Measurements from ENCODE around the gene CD68.

CD68 gene

GRCh38 chr17:7559320-7560171, 19.9 kb upstream of the CD68 start:
- no peak for DNase-seq

GRCh38 chr17:7560172-7561027, 19.0 kb upstream of the CD68 start:
- no peak for DNase-seq

DNA sequence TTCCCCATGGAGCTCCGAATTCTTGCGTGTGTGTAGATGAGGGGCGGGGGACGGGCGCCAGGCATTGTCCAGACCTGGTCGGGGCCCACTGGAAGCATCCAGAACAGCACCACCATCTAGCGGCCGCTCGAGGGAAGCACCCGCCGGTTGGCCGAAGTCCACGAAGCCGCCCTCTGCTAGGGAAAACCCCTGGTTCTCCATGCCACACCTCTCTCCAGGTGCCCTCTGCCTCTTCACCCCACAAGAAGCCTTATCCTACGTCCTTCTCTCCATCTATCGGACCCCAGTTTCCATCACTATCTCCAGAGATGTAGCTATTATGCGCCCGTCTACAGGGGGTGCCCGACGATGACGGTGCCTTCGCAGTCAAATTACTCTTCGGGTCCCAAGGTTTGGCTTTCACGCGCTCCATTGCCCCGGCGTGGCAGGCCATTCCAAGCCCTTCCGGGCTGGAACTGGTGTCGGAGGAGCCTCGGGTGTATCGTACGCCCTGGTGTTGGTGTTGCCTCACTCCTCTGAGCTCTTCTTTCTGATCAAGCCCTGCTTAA, 18.3 kb upstream of the CD68 start:
- peak; percentile 55 for DNase-seq

GRCh38 chr17:7561589-7562207, 17.7 kb upstream of the CD68 start, which contains the start of gene SENP3:
TSS of gene SENP3 (plus strand) at chr17:7561919. CDS start at chr17:7563077, 1,158 bp downstream.
- peak; percentile 93 for DNase-seq

DNA sequence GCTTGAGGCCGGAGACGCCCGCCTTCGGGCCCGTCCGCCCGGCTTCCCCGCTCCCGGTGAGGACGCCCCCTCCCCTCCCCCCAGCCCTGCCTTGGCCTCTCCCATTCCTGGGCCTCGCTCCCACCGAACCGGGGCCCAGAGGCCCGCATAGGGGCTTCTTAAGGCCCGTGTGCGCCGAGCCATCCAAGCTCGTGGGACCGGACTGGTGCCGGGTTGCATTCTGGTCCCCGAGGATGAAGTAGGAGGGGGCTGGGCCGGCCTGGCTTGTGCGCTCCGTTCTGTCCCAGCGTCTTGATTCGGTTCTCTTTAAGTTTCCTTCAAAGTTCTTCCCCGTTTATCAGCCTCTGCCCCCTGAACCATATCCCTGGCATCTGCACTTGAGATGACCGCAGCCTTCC, 17.2 kb upstream of the CD68 start:
- DNase-seq = no peak

DNA sequence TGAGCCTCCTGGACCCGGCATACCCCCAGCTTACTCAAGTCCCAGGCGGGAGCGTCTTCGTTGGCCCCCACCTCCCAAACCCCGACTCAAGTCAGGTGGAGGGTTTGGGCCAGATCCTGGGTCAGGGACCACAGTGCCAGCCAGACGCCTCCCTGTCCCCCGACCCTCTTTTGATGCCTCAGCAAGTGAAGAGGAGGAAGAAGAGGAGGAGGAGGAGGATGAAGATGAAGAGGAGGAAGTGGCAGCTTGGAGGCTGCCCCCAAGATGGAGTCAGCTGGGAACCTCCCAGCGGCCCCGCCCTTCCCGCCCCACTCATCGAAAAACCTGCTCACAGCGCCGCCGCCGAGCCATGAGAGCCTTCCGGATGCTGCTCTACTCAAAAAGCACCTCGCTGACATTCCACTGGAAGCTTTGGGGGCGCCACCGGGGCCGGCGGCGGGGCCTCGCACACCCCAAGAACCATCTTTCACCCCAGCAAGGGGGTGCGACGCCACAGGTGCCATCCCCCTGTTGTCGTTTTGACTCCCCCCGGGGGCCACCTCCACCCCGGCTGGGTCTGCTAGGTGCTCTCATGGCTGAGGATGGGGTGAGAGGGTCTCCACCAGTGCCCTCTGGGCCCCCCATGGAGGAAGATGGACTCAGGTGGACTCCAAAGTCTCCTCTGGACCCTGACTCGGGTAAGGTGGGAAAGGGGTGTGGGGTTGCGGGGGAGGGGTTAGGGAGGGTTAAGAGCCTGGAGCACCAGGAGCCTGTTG, 16.1 kb upstream of the CD68 start:
- DNase-seq = no peak

- DNase-seq = no peak
These were observed 9.9 kb upstream of the CD68 start for GRCh38 chr17:7569571-7569970.

- no peak for DNase-seq
These were observed 9.1 kb upstream of the CD68 start for GRCh38 chr17:7570351-7570750.

GRCh38 chr17:7572338-7572587, 7.2 kb upstream of the CD68 start:
- no peak for DNase-seq

DNA sequence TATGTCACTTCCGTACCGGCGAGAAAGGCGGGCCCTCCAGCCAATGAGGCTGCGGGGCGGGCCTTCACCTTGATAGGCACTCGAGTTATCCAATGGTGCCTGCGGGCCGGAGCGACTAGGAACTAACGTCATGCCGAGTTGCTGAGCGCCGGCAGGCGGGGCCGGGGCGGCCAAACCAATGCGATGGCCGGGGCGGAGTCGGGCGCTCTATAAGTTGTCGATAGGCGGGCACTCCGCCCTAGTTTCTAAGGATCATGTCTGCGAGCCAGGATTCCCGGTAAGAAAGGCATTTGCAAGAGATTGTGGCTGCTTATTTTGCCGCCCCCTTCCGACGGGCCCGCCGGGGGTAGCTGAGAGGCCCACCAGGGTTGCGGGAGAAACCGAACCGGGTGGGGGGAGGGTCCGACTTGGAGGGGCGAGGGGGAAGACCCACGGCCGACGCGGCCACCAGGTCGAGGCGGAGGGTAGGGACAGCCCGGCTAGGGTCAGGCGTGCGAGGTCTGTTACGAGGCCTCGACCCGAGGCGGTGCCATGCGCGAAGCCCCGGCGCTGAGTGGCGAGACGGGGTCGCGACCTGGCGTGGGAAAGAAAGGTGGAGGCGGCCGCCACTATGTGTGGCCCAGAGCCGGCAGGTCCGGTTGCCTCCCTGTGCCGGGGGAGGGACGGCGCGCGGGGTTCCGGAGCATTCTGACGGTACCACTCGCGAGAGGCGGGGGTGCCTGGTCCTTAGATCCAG, 6.7 kb upstream of the CD68 start:
- peak; percentile 96 for DNase-seq

GRCh38 chr17:7573324-7574080, 5.9 kb upstream of the CD68 start:
- DNase-seq = peak; percentile 93

DNA sequence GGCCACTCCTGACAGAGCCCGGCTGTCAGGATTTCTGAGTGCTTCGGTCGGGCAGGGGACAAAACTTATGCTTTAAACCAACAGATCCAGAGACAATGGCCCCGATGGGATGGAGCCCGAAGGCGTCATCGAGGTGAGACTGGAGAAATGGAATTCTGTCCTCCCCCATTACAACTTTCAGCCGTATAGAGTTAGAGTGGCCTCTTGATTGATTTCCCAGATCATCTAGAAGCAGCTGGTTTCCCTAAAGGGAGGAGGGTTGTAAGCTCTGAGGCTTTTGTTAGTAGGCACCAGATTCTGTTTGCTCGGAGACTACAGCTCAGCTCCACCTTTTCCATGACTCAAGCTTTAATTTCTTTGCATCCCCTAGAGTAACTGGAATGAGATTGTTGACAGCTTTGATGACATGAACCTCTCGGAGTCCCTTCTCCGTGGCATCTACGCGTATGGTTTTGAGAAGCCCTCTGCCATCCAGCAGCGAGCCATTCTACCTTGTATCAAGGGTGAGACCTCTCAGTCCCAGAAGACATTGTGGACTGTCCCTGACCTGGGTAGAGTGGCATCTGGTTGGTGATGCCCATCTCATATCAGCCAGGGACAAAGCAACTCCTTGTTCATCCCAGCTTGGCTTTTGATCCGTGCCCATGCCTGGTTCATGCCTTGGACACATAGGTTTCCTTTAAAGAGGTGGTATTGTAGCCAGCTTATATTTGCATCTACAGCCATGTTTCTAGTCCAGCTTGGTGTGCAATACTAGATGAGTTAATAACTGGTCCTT, 5.1 kb upstream of the CD68 start:
- DNase-seq = no peak

GRCh38 chr17:7575481-7575883, 4.0 kb upstream of the CD68 start:
- no peak for DNase-seq

DNA sequence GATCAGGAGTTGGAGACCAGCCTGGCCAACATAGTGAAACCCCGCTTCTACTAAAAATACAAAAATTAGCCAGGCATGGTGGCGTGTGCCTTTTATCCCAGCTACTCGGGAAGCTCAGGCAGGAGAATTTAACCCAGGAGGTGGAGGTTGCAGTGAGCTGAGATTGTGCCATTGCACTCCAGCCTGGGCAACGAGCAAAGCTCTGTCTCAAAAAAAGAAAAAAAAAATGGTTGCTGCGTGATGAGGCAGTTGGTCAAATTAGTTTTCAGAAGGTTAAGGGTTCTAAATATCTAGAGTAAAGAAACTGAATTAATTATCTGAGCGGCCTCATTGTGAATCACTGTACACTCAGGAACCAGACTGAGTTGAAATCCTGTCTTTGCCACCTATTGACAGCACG, 3.5 kb upstream of the CD68 start:
- DNase-seq = no peak

GRCh38 chr17:7576432-7576937, 3.0 kb upstream of the CD68 start:
- no peak for DNase-seq

DNA sequence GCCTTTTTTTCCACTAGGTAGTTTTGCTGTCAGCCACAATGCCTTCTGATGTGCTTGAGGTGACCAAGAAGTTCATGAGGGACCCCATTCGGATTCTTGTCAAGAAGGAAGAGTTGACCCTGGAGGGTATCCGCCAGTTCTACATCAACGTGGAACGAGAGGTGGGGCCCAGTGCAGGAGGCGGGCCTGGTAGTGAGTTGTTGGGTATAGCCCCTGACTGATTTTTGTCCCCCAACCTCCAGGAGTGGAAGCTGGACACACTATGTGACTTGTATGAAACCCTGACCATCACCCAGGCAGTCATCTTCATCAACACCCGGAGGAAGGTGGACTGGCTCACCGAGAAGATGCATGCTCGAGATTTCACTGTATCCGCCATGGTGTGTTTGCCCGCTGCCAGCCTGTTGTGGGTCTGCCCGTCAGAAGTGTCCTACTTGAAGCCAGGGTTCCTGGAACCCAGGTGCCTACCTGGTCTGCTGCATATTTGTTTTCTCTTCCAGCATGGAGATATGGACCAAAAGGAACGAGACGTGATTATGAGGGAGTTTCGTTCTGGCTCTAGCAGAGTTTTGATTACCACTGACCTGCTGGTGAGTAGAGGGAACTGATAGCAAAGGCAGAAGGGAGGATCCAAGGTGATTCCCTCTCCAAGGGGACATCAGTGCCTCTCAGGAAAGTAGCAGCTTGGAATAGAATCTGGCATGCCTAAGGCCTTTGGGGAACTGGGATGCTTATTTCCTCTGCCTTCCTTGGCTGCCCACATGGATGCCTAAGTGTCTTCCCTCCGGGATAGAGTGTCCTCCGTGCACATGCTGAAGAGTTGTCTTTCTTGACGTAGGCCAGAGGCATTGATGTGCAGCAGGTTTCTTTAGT, 1.9 kb upstream of the CD68 start:
- DNase-seq = no peak

DNA sequence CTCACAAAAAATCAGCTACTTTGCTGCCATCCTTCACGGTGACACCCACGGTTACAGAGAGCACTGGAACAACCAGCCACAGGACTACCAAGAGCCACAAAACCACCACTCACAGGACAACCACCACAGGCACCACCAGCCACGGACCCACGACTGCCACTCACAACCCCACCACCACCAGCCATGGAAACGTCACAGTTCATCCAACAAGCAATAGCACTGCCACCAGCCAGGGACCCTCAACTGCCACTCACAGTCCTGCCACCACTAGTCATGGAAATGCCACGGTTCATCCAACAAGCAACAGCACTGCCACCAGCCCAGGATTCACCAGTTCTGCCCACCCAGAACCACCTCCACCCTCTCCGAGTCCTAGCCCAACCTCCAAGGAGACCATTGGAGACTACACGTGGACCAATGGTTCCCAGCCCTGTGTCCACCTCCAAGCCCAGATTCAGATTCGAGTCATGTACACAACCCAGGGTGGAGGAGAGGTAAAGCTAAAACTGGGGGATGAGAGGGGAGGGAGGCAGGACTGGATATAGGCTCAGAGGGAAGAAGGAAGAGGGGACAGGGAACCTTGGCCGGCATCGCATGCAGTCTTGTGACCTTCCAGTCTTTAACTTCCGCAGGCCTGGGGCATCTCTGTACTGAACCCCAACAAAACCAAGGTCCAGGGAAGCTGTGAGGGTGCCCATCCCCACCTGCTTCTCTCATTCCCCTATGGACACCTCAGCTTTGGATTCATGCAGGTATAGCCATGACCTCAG, 581 bp downstream of the CD68 start:
- no peak for DNase-seq

All from activated gamma-delta T cell (primary cell).